Loucy (cell line): ENCODE data around the gene DOCK8.

ENCODE experiments used
- H2AFZ ChIP-seq: fragments of 200-600 bp; sonication (generic); 2 replicates; pipeline ENCODE4 v1.6.0; 2016; ENCODE audit warnings: antibody characterized with exemption, mild to moderate bottlenecking, low read length, moderate library complexity
- H3F3A ChIP-seq: fragments of 200-600 bp; 2 replicates; pipeline ENCODE4 v1.6.0; 2016; ENCODE audit warnings: antibody characterized with exemption, low read depth, mild to moderate bottlenecking
- H3K27me3 ChIP-seq: fragments of 200-600 bp; sonication (generic); 2 replicates; pipeline ENCODE4 v1.6.1; 2014; ENCODE audit warnings: low read length, mild to moderate bottlenecking; ENCODE audit not compliant: insufficient read depth, poor library complexity, severe bottlenecking
- H3K36me3 ChIP-seq: fragments of 200-600 bp; sonication (generic); 2 replicates; pipeline ENCODE4 v1.6.1; 2016; ENCODE audit warnings: low read length; ENCODE audit not compliant: insufficient read depth
- H3K4me1 ChIP-seq: fragments of 200-600 bp; sonication (generic); 2 replicates; pipeline ENCODE4 v1.5.1; 2014; ENCODE audit warnings: low read length, mild to moderate bottlenecking; ENCODE audit not compliant: insufficient read depth, poor library complexity, severe bottlenecking
- H3K4me2 ChIP-seq: fragments of 200-600 bp; sonication (generic); 2 replicates; pipeline ENCODE4 v1.6.0; 2014; ENCODE audit warnings: antibody characterized with exemption, low read length, low read depth, mild to moderate bottlenecking; ENCODE audit not compliant: poor library complexity, severe bottlenecking
- H3K4me3 ChIP-seq: fragments of 200-600 bp; sonication (generic); 2 replicates; pipeline ENCODE4 v1.5.1; 2014; ENCODE audit warnings: low read length, mild to moderate bottlenecking, mixed read lengths; ENCODE audit not compliant: poor library complexity, severe bottlenecking
- H3K79me2 ChIP-seq: fragments of 200-600 bp; sonication (generic); 2 replicates; pipeline ENCODE4 v1.6.1; 2014; ENCODE audit warnings: low read length; ENCODE audit not compliant: insufficient read depth
- H3K9ac ChIP-seq: fragments of 200-600 bp; sonication (generic); 2 replicates; pipeline ENCODE4 v1.6.0; 2014; ENCODE audit warnings: mild to moderate bottlenecking, low read depth, low read length, moderate library complexity; ENCODE audit not compliant: poor library complexity, severe bottlenecking
- H3K9me2 ChIP-seq: fragments of 200-600 bp; sonication (generic); replicated peaks from 2 replicates; pipeline ENCODE4 v1.6.1; 2016; ENCODE audit warnings: low read depth, low read length, mixed read lengths
- H3K9me3 ChIP-seq: fragments of 200-600 bp; sonication (generic); 2 replicates; pipeline ENCODE4 v1.6.1; 2014; ENCODE audit warnings: mild to moderate bottlenecking, antibody characterized with exemption, low read length, low read depth; ENCODE audit not compliant: insufficient read depth
- H4K20me1 ChIP-seq: fragments of 200-600 bp; sonication (generic); 2 replicates; pipeline ENCODE4 v1.6.0; 2014; ENCODE audit warnings: antibody characterized with exemption, low read length, mild to moderate bottlenecking; ENCODE audit not compliant: insufficient read depth, poor library complexity, severe bottlenecking
- EZH2phosphoT487 ChIP-seq: fragments of 200-600 bp; IDR thresholded peaks from 2 replicates; pipeline ENCODE4 v1.6.1; 2018; ENCODE audit warnings: antibody characterized with exemption, mild to moderate bottlenecking, moderate library complexity, borderline replicate concordance
- TF ChIP-seq, protein P1 (sequence below): fragments of 200-600 bp; sonication (generic); conservative IDR thresholded peaks from 2 replicates; pipeline ENCODE4 v1.5.1; 2014; ENCODE audit warnings: mild to moderate bottlenecking, antibody characterized with exemption, low read length

Gene DOCK8

DNA sequence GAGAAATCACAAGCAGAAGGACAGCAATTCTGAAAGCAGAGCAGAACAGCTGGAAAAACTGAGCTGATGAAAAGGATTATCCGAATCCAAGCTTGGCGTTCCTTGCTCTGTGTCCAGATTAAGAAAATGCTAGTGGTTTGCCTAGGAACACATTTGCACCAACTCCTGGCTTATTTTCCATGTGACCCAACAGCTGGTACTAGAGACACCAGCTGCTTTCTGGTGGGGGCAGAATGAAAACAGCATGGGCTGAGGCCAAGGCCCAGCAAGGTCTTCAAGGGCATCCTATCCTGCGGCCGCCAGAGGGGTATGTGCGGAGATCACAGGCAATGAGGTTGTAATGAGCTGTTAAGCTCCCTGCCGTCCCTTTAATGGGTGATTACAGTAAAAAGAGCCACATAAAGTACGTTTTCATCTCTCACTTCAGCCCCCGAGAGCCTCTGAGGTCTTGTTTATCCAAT, 131.5 kb downstream of the DOCK8 start:
- H3K9me2 ChIP-seq = no peaks in the 10 kb centered on the region
- no peaks in the 10 kb centered on the region for H3K9me3 ChIP-seq
- H3K27me3 ChIP-seq = no peaks in the 10 kb centered on the region
- H3K9ac ChIP-seq = no peak overlapping the region
- H3K4me3 ChIP-seq = no peak overlapping the region
- H3K4me1 ChIP-seq = peaks cover 23% of the 10 kb centered on the region
- H2AFZ ChIP-seq = no peak overlapping the region
- H3F3A ChIP-seq = no peaks in the 10 kb centered on the region
- no peak overlapping the region for H3K4me2 ChIP-seq
- no peak for TF ChIP-seq EZH2phosphoT487
- H4K20me1 ChIP-seq = no peaks in the 10 kb centered on the region
- peaks cover 92% of the 10 kb centered on the region; the same call in 1 of the 2 replicates for H3K36me3 ChIP-seq
- H3K79me2 ChIP-seq = no peaks in the 10 kb centered on the region

DNA sequence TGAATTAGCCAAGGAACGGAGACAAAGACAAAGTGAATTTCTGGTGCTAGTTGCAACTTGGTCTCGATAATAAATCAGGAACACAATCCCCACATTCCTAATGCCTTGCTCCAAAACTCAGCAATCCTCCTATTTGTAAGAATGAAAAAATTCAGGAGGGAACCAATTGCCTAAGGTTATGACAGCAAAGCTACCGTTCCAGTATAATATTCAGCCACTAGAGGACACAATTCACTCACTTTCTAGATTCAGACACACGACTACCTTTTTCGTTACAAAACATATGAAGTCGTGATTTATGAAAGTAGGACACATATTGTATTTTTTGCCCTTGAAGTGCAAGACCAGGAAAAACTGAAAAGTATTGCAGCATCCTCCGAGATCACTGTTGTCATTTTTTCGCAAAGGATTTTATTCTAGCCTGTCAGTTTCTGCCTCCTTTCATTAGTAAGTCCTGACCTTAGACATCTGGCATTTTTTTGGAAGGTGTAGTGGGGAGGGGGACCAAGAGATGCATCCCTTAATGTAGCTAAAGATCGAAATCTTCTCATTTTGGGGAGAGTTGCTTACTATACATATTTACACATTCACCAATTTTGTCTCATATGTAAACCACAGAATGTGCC, 133.1 kb downstream of the DOCK8 start:
- Histone ChIP-seq H4K20me1 (no peaks in the 10 kb centered on the region), H3K79me2 (peaks cover 4% of the 10 kb centered on the region; the same call in 1 of the 2 replicates), H3F3A (no peaks in the 10 kb centered on the region), H2AFZ (no peak overlapping the region), H3K4me2 (no peak overlapping the region), H3K36me3 (peaks cover 94% of the 10 kb centered on the region; the same call in 1 of the 2 replicates), H3K9ac (no peak overlapping the region), H3K4me3 (no peak overlapping the region), H3K27me3 (no peaks in the 10 kb centered on the region), H3K9me3 (no peaks in the 10 kb centered on the region), H3K4me1 (peaks cover 32% of the 10 kb centered on the region), H3K9me2 (no peaks in the 10 kb centered on the region)
- no peak for TF ChIP-seq EZH2phosphoT487
- TF ChIP-seq, protein P1, sequence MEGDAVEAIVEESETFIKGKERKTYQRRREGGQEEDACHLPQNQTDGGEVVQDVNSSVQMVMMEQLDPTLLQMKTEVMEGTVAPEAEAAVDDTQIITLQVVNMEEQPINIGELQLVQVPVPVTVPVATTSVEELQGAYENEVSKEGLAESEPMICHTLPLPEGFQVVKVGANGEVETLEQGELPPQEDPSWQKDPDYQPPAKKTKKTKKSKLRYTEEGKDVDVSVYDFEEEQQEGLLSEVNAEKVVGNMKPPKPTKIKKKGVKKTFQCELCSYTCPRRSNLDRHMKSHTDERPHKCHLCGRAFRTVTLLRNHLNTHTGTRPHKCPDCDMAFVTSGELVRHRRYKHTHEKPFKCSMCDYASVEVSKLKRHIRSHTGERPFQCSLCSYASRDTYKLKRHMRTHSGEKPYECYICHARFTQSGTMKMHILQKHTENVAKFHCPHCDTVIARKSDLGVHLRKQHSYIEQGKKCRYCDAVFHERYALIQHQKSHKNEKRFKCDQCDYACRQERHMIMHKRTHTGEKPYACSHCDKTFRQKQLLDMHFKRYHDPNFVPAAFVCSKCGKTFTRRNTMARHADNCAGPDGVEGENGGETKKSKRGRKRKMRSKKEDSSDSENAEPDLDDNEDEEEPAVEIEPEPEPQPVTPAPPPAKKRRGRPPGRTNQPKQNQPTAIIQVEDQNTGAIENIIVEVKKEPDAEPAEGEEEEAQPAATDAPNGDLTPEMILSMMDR = peak; percentile 73

DNA sequence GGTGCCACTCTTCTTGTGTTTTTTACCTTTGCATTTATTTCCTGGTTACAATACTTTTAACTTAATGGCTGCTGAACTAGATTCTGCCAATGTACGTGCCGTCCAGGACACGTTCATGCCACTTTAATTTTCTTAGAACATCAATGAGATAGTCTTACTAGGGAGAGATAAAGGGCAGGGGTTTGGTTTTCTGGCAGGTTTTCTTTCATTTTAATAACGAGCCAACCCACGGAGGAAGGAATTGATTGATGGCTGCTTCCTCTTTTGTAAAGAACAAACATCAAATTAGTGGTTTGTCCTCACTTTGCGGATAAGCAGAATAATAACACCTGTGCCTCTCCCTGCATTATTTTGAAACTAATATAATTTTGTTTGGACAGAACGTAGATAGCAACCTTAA, 135.7 kb downstream of the DOCK8 start:
- Histone ChIP-seq H2AFZ (no peak overlapping the region), H3K9me3 (no peaks in the 10 kb centered on the region), H4K20me1 (no peaks in the 10 kb centered on the region), H3K9ac (peak overlapping the region; percentile 33), H3K9me2 (no peaks in the 10 kb centered on the region), H3K4me2 (peak overlapping the region; percentile 56), H3K4me1 (peaks cover 32% of the 10 kb centered on the region), H3K79me2 (peaks cover 4% of the 10 kb centered on the region; the same call in 1 of the 2 replicates), H3F3A (no peaks in the 10 kb centered on the region), H3K4me3 (peak overlapping the region; percentile 36), H3K36me3 (peaks cover 84% of the 10 kb centered on the region; the same call in 1 of the 2 replicates), H3K27me3 (no peaks in the 10 kb centered on the region)
- TF ChIP-seq, protein P1 = no peak
- TF ChIP-seq EZH2phosphoT487 = no peak

DNA sequence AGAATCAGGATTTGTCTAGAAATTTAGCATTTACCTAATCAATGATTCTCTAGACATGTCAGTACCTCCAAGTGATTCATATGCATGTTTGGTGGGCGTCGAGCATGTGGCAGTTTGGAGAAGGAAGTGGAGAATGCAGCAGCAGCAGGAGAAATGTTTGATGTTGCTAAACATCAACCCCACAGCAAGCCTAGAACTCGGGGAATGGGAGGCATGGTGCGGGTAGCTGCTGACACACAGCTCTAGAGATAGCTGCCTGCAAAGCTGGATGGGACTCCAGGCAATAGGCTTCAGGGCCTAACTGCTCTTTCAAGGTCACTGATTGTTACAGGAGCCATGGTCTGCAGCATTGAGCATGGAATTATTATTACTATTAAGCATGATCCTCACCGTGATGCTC, 137.3 kb downstream of the DOCK8 start:
- Histone ChIP-seq H3K9me2 (no peaks in the 10 kb centered on the region), H3K36me3 (peaks cover 82% of the 10 kb centered on the region; the same call in 1 of the 2 replicates), H2AFZ (no peak overlapping the region), H3F3A (no peaks in the 10 kb centered on the region), H3K4me1 (peaks cover 32% of the 10 kb centered on the region), H3K4me2 (no peak overlapping the region), H3K9ac (no peak overlapping the region), H3K79me2 (peaks cover 4% of the 10 kb centered on the region; the same call in 1 of the 2 replicates), H3K4me3 (no peak overlapping the region), H3K9me3 (no peaks in the 10 kb centered on the region), H4K20me1 (no peaks in the 10 kb centered on the region), H3K27me3 (no peaks in the 10 kb centered on the region)
- TF ChIP-seq EZH2phosphoT487 = no peak
- TF ChIP-seq, protein P1 = no peak
